HEK293 (cell line): Measurements from ENCODE around the gene OSBPL10.
"Not testable (repeated sequence)": the region's sequence is repeated elsewhere in the genome, so short reads cannot be mapped to it uniquely, and the experiment has no call there.

Experiments
- CTCF ChIA-PET: fragments of 350-600 bp; formaldehyde crosslinking; extraction: SDS; loops from one replicate; lab custom pipeline; 2021; ENCODE audit warnings: antibody characterized with exemption; lab: Yijun Ruan, JAX
- POLR2A ChIA-PET: fragments of 300-600 bp; formaldehyde crosslinking; extraction: SDS; loops from one replicate; lab custom pipeline; 2020; ENCODE audit warnings: antibody characterized with exemption, inconsistent platforms; lab: Yijun Ruan, JAX
- H3K27ac ChIP-seq: fragments of 200-500 bp; sonication (Bioruptor generic); 2 replicates; pipeline ENCODE4 v1.5.1; 2014; ENCODE audit warnings: low read depth, low read length, control low read depth, inconsistent platforms; ENCODE audit errors: extremely low read depth
- H3K36me3 ChIP-seq, 2 experiments: fragments of 200-500 bp in 1 of 2; sonication (Bioruptor generic) in 1 of 2; 1 replicate in 1 of 2; 2 replicates in 1 of 2; pipeline ENCODE4 v1.5.1; 2014 to 2017; ENCODE audit warnings: inconsistent platforms in 2 of 2, low read length in 2 of 2; ENCODE audit not compliant: control insufficient read depth in 2 of 2, insufficient read depth in 1 of 2
- H3K4me1 ChIP-seq: fragments of 200-500 bp; sonication (Bioruptor generic); 2 replicates; pipeline ENCODE4 v1.5.1; 2014; ENCODE audit warnings: mild to moderate bottlenecking, low read length, inconsistent platforms; ENCODE audit not compliant: control insufficient read depth, insufficient read depth
- H3K4me3 ChIP-seq: 2 replicates; pipeline ENCODE4 v1.5.1; 2011; ENCODE audit warnings: low read depth, mild to moderate bottlenecking, control low read depth, low read length, moderate library complexity
- H3K9me3 ChIP-seq: fragments of 200-500 bp; sonication (Bioruptor generic); 2 replicates; pipeline ENCODE4 v1.5.1; 2014; ENCODE audit warnings: low read depth, low read length, inconsistent platforms; ENCODE audit not compliant: control insufficient read depth, insufficient read depth
- HOXA7 ChIP-seq: sonication (generic); formaldehyde crosslinking; IDR thresholded peaks from 2 replicates; pipeline ENCODE4 v1.8.1; 2022; ENCODE audit warnings: missing genetic modification reagents, borderline replicate concordance
- HOXD13 ChIP-seq: sonication (generic); formaldehyde crosslinking; IDR thresholded peaks from 2 replicates; pipeline ENCODE4 v1.8.0; 2022; ENCODE audit warnings: missing genetic modification reagents, borderline replicate concordance
- KLF10 ChIP-seq: fragments of 450-650 bp; IDR thresholded peaks from 2 replicates; pipeline ENCODE4 v1.5.1; 2018; ENCODE audit warnings: missing biosample characterization, mild to moderate bottlenecking, missing genetic modification characterization
- MZF1 ChIP-seq: fragments of 450-650 bp; formaldehyde crosslinking; IDR thresholded peaks from 2 replicates; pipeline ENCODE4 v1.5.1; 2017; ENCODE audit warnings: missing biosample characterization, missing genetic modification characterization, borderline replicate concordance
- TCF7L2 ChIP-seq: IDR thresholded peaks from 2 replicates; pipeline ENCODE4 v1.6.1; 2011; ENCODE audit warnings: low read depth, mild to moderate bottlenecking, inconsistent platforms, low read length, moderate library complexity, borderline replicate concordance
- ZNF544 ChIP-seq: fragments of 450-650 bp; formaldehyde crosslinking; IDR thresholded peaks from 2 replicates; pipeline ENCODE4 v1.5.0; 2017; ENCODE audit warnings: missing biosample characterization, missing genetic modification characterization
- ZNF560 ChIP-seq: fragments of 450-650 bp; formaldehyde crosslinking; IDR thresholded peaks from 2 replicates; pipeline ENCODE4 v1.5.1; 2017; ENCODE audit warnings: missing biosample characterization, missing genetic modification characterization, borderline replicate concordance
- ZNF626 ChIP-seq: fragments of 450-650 bp; sonication (Bioruptor Pico); formaldehyde crosslinking; IDR thresholded peaks from 2 replicates; pipeline ENCODE4 v1.5.1; 2018; ENCODE audit warnings: missing biosample characterization, missing genetic modification characterization, inconsistent platforms
- ZNF747 ChIP-seq: fragments of 450-650 bp; formaldehyde crosslinking; IDR thresholded peaks from 2 replicates; pipeline ENCODE4 v1.5.1; 2016; ENCODE audit warnings: missing biosample characterization, missing genetic modification characterization
- TF ChIP-seq, protein P1 (sequence below): fragments of 450-650 bp; formaldehyde crosslinking; IDR thresholded peaks from 2 replicates; pipeline ENCODE4 v1.5.1; 2016; ENCODE audit warnings: missing biosample characterization, missing genetic modification characterization
- TF ChIP-seq, protein P2 (sequence below): fragments of 450-650 bp; formaldehyde crosslinking; IDR thresholded peaks from 2 replicates; pipeline ENCODE4 v1.5.1; 2016; ENCODE audit warnings: missing biosample characterization, missing genetic modification characterization, low read depth
- TF ChIP-seq, protein P3 (sequence below): fragments of 450-650 bp; formaldehyde crosslinking; IDR thresholded peaks from 2 replicates; pipeline ENCODE4 v1.5.1; 2016; ENCODE audit warnings: missing biosample characterization, missing genetic modification characterization
- TF ChIP-seq, protein P4 (sequence below): fragments of 450-650 bp; formaldehyde crosslinking; IDR thresholded peaks from 2 replicates; pipeline ENCODE4 v1.5.1; 2016; ENCODE audit warnings: missing biosample characterization, missing genetic modification characterization

OSBPL10 gene

DNA sequence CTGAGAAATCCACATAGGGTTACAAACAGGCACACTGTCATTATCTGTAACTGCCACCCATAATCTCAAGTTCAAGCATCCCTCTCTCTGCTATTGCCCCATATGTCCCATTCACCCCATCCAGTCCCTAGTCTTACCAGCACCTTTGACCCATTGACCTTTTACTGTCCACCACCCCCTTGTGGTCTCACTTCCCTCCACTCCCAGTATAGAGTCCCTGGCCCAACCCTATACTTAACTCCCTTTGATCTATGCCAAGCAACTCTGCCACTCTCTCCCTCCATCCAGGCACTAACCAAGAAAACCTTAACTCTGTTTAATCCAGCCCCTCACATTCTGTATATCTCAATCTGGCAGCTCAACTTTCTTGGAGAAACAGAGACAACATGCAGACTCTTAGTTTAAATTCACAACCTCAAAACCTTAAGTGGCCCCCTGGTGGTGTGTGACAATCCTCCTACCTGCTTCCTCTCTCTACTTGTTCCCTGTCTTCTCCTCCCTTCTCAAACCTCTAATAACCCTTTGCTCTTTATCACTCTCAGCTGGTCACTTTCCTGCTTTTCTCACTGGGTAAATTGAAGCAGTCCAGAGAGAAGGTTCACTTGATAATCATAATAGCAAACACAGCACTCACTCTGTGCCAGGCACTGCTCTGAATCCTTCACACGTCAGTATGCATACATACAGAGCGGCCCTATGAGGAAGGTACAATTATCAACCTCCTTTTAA, 285.6 kb downstream of the OSBPL10 start:
- Histone ChIP-seq H3K4me3 (no peak overlapping the region), H3K27ac (no peak overlapping the region), H3K9me3 (no peaks in the 10 kb centered on the region), H3K36me3 (no peaks in the 10 kb centered on the region), H3K4me1 (0 out of 2 replicates have a peak, but pooled peaks cover 2% of the 10 kb centered on the region)
- CTCF ChIA-PET = interaction anchor here (0.6 to 1.3 kb wide), 2 partner anchors 144 to 175 kb away, joined by 3 to 9 read pairs; no protein-coding TSS in a partner anchor
- POLR2A ChIA-PET = no interaction called here
- TF ChIP-seq ZNF544 (no peak), ZNF747 (tag by site-specific recombination) (no peak), HOXD13 (no peak), MZF1 (no peak)
- TF ChIP-seq, protein P1, sequence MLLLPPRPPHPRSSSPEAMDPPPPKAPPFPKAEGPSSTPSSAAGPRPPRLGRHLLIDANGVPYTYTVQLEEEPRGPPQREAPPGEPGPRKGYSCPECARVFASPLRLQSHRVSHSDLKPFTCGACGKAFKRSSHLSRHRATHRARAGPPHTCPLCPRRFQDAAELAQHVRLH = no peak

DNA sequence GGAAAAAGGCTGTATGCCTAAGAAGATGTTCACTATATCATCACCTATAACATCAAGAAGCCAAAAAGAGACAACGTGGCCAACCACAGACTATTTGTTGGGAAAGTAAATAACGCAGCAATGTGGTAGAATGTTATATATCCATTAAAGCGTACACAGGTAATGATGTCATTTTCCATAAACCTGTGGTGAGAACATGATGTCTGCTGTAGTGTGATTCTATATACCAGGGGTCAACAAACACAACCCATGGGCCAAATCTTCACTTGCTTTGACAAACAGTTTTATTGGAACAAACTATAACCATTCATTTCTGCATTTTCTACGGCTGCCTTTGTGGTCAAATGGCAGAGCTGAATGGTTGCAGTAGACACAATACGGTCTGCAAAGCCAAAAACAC, 287.7 kb downstream of the OSBPL10 start:
- Histone ChIP-seq H3K36me3 (no peaks in the 10 kb centered on the region), H3K4me1 (0 out of 2 replicates have a peak, but pooled peaks cover 2% of the 10 kb centered on the region), H3K4me3 (no peak overlapping the region), H3K9me3 (no peaks in the 10 kb centered on the region), H3K27ac (no peak overlapping the region)
- ChIA-PET POLR2A (no interaction called here), CTCF (no interaction called here)
- TF ChIP-seq, protein P2, sequence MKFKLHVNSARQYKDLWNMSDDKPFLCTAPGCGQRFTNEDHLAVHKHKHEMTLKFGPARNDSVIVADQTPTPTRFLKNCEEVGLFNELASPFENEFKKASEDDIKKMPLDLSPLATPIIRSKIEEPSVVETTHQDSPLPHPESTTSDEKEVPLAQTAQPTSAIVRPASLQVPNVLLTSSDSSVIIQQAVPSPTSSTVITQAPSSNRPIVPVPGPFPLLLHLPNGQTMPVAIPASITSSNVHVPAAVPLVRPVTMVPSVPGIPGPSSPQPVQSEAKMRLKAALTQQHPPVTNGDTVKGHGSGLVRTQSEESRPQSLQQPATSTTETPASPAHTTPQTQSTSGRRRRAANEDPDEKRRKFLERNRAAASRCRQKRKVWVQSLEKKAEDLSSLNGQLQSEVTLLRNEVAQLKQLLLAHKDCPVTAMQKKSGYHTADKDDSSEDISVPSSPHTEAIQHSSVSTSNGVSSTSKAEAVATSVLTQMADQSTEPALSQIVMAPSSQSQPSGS (tag by site-specific recombination) = peak; percentile 70
- TF ChIP-seq, protein P3, sequence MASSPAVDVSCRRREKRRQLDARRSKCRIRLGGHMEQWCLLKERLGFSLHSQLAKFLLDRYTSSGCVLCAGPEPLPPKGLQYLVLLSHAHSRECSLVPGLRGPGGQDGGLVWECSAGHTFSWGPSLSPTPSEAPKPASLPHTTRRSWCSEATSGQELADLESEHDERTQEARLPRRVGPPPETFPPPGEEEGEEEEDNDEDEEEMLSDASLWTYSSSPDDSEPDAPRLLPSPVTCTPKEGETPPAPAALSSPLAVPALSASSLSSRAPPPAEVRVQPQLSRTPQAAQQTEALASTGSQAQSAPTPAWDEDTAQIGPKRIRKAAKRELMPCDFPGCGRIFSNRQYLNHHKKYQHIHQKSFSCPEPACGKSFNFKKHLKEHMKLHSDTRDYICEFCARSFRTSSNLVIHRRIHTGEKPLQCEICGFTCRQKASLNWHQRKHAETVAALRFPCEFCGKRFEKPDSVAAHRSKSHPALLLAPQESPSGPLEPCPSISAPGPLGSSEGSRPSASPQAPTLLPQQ (tag by site-specific recombination) = no peak
- TF ChIP-seq, protein P4, sequence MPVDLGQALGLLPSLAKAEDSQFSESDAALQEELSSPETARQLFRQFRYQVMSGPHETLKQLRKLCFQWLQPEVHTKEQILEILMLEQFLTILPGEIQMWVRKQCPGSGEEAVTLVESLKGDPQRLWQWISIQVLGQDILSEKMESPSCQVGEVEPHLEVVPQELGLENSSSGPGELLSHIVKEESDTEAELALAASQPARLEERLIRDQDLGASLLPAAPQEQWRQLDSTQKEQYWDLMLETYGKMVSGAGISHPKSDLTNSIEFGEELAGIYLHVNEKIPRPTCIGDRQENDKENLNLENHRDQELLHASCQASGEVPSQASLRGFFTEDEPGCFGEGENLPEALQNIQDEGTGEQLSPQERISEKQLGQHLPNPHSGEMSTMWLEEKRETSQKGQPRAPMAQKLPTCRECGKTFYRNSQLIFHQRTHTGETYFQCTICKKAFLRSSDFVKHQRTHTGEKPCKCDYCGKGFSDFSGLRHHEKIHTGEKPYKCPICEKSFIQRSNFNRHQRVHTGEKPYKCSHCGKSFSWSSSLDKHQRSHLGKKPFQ (tag by site-specific recombination) = no peak
- no peak for TF ChIP-seq KLF10
- TF ChIP-seq TCF7L2 = no peak

DNA sequence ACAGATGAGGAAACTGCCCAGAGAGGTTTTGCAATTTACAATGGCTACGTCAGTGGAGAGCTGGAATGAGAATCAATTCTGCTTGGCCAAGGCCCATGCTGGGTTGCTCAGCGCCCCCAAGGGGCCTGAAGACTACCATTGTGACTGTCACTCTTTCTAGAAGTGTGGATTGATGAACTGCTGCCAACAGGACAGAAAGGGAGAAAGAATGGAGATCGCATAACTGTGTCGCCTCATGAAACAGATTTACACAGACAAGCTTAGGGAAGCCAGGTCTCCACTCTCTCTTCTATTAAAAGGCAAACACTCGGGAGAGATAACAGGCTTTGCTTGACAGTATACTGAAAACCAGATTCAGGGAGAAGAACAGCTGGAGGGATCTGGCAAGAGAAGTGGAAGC, 288.3 kb downstream of the OSBPL10 start:
- Histone ChIP-seq H3K4me1 (0 out of 2 replicates have a peak, but pooled peaks cover 2% of the 10 kb centered on the region), H3K27ac (no peak overlapping the region), H3K9me3 (no peaks in the 10 kb centered on the region), H3K4me3 (no peak overlapping the region), H3K36me3 (no peaks in the 10 kb centered on the region)
- TF ChIP-seq ZNF626 (tag by site-specific recombination) (no peak), ZNF560 (tag by site-specific recombination) (no peak)
- POLR2A ChIA-PET = no interaction called here
- CTCF ChIA-PET = interaction anchor here (0.7 kb wide), 1 partner anchor 211 kb away, joined by 3 read pairs; no protein-coding TSS in a partner anchor

DNA sequence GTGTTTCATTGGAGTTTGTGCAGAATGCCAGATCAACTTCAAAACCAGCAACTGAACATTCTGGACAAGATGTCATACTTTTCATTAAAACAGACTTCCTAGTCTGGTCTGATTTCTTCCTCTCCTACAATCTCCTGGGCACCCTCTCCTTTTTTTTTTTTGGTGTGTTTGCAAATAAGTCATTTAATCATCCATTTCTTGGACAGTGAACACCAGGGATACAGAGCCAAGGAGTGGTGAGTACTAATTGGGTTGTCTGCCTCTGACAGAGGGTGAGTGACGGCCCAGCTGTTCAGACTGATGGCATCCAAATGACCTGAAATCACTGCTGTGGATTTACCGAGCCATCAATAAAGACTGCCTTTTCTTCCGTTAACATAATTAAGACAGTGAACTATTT, 290.3 kb downstream of the OSBPL10 start:
- H3K27ac ChIP-seq = no peak overlapping the region
- H3K4me1 ChIP-seq = 0 out of 2 replicates have a peak, but pooled peaks cover 2% of the 10 kb centered on the region
- ChIA-PET CTCF (no interaction called here), POLR2A (no interaction called here)
- no peak overlapping the region for H3K4me3 ChIP-seq
- H3K36me3 ChIP-seq = no peaks in the 10 kb centered on the region
- no peak for TF ChIP-seq HOXA7 (CRISPR knock-in tag)
- H3K9me3 ChIP-seq = no peaks in the 10 kb centered on the region

DNA sequence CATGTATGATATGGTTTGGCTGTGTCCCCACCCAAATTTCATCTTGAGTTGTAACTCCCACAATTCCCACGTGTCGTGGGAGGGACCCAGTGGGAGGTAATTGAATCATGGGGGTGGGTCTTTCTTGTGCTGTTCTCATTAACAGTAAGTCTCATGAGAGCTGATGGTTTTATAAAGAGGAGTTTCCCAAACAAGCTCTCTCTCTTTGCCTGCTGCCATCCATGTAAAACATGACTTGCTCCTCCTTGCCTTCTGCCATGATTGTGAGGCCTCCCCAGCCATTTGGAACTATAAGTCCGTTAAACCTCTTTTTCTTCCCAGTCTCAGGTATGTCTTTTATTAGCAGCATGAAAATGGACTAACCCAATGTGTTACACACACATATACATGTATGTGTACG, 291.5 kb downstream of the OSBPL10 start:
- H3K4me3 ChIP-seq, H3K27ac ChIP-seq, H3K4me1 ChIP-seq, CTCF ChIA-PET, POLR2A ChIA-PET, H3K9me3 ChIP-seq, H3K36me3 ChIP-seq: not testable (repeated sequence)
